Body of pancreas (tissue), 4 donors: ENCODE data around the gene PAQR8. TPM values are rescaled to one million over a fixed set of nuclear protein-coding genes. Genes with fewer than 3 reads are reported as not detected.

ENCODE experiments used
- ATAC-seq: fragments of 150-250 bp; one replicate; pipeline ENCODE4 v1.9.1; 2016
- DNase-seq, 4 donors: peaks; one replicate each; pipeline ENCODE4 v3.0.0-alpha.2; 2019
- H3K27ac ChIP-seq, 4 donors: fragments of 200-600 bp; sonication (generic); 1 replicate in 3 of 4; 2 replicates in 1 of 4; pipeline versions ENCODE4 v1.5.1 to v1.6.1; 2016 to 2019; ENCODE audit warnings: mild to moderate bottlenecking in 1 of 4, mixed read lengths in 1 of 4, moderate library complexity in 1 of 4
- H3K27me3 ChIP-seq, 2 donors: fragments of 200-600 bp; sonication (generic); one replicate each; pipeline ENCODE4 v1.6.0; 2016; ENCODE audit warnings: mild to moderate bottlenecking in 1 of 2
- H3K36me3 ChIP-seq, 2 donors: fragments of 200-600 bp; sonication (generic); replicated peaks in 1 of 2; 2 replicates each; pipeline ENCODE4 v1.5.1; 2016; ENCODE audit warnings: low read depth in 2 of 2; ENCODE audit not compliant: insufficient read depth in 1 of 2
- H3K4me1 ChIP-seq: fragments of 200-600 bp; sonication (generic); one replicate; pipeline ENCODE4 v1.6.0; 2016
- H3K4me3 ChIP-seq, 2 donors: fragments of 200-600 bp; sonication (generic); 1 replicate in 1 of 2; 2 replicates in 1 of 2; pipeline ENCODE4 v1.5.1; 2016 to 2019
- H3K9me3 ChIP-seq, 3 donors: fragments of 200-600 bp; sonication (generic); 1 replicate in 2 of 3; 2 replicates in 1 of 3; pipeline ENCODE4 v1.5.1; 2016
- POLR2A ChIP-seq, 3 donors: fragments of 450-650 bp; IDR thresholded peaks; one replicate each; pipeline ENCODE4 v1.6.1; 2016; ENCODE audit warnings: antibody characterized with exemption in 3 of 3, mild to moderate bottlenecking in 2 of 3
- WGBS, 2 donors: methylation state at CpG; one replicate each; pipeline ENCODE4 v1.1.5; 2017; 5-methylcytosine and 5-hydroxymethylcytosine counted together
- intact Hi-C: fragments of 100-400 bp; cut with DNase I; formaldehyde crosslinking; loops from one replicate; pipeline ENCODE4 v1.15.1; 2023
- total RNA-seq, 2 donors: library from RNA; depleted of rRNA; stranded (reverse); fragments of >200 nt; gene quantifications; one replicate each; pipeline ENCODE4 v1.1.0, GENCODE V29; 2016
- TF ChIP-seq, protein P1 (sequence below), 7 experiments: fragments of 450-650 bp in 4 of 7; fragments of 200-600 bp in 3 of 7; sonication (generic) in 3 of 7; IDR thresholded peaks; one replicate each; pipeline ENCODE4 v1.5.1; 2016 to 2019; ENCODE audit warnings: antibody characterized with exemption in 7 of 7

The PAQR8 gene
- total RNA-seq, 2 donors from 2014 or later = 4.0 to 4.9 TPM

DNA sequence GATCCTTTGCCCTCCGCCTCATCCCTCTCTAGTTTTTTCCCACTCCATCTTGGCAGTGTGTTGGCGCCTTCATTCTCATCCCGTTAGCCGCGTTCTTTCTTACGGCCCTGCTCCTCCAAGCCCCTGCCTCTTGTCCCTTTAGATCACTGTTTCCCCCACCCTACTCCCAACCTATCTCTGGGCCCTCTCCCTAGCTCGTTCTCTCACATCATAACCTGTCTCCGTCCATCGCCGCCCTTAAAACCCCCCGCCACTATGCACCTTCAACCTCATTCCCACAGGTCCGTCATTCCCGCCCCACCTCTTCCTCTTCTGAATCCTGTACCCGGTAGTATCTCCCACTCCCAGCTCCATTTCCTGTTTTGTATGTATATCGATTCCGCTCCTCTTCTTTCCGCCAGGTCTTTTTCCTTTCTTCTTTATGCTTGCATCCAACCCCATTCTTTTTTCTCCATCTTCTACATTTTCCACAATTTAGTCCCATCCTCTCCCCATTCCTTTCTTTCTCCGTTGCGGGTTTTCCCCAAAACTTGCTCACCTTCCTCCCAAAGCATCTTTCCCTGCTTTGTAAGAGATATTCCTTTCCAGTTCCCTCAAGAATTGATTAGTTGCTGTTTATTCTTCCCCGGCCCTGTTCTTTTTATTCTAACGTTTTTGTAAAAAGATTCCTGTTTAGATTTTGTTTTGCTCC lies 58.9 kb downstream of the PAQR8 start:
- intact Hi-C loops = no loop called here
- WGBS, 2 donors = 5% methylated on average over 21 of the region's 21 CpGs
- DNase-seq = peak in 3 of 4 donors; percentile 18 to 23 (median 18)
- Histone ChIP-seq H3K9me3 (no peaks in the 10 kb centered on the region), H3K4me1 (peaks cover 15% of the 10 kb centered on the region), H3K27ac (peak overlapping the region in 3 of 4 donors; percentile 19 to 80 (median 80)), H3K4me3 (peak overlapping the region; percentile 18 to 45), H3K36me3 (no peaks in the 10 kb centered on the region), H3K27me3 (no peaks in the 10 kb centered on the region)
- peak; percentile 1 for ATAC-seq
- TF ChIP-seq, protein P1, sequence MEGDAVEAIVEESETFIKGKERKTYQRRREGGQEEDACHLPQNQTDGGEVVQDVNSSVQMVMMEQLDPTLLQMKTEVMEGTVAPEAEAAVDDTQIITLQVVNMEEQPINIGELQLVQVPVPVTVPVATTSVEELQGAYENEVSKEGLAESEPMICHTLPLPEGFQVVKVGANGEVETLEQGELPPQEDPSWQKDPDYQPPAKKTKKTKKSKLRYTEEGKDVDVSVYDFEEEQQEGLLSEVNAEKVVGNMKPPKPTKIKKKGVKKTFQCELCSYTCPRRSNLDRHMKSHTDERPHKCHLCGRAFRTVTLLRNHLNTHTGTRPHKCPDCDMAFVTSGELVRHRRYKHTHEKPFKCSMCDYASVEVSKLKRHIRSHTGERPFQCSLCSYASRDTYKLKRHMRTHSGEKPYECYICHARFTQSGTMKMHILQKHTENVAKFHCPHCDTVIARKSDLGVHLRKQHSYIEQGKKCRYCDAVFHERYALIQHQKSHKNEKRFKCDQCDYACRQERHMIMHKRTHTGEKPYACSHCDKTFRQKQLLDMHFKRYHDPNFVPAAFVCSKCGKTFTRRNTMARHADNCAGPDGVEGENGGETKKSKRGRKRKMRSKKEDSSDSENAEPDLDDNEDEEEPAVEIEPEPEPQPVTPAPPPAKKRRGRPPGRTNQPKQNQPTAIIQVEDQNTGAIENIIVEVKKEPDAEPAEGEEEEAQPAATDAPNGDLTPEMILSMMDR (IDR thresholded peaks at IDR 0.05) = peak in 2 of 7 experiments; percentile 2 to 4
- TF ChIP-seq POLR2A (IDR thresholded peaks at IDR 0.05) = no peak

DNA sequence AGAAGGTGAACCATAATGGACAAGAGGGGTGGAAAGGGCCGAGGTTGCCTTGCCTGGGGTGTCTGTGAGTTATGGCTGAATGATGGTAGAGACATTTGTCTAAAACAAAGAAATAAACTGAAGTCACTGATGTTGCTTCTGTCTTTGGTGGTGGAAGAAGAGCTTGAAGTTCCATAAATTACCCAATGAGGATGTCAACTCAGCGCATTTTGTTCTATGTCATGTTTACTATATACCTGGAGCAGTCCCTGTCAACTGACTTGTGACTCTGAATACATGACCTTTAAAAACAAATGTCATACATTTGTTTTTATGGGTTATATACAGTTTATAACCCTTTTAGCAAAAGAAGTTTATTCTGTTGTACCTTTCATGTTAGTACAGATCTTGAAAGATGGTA lies 60.2 kb downstream of the PAQR8 start:
- 90 to 93% methylated on average over 2 of the region's 2 CpGs for WGBS, 2 donors
- ATAC-seq (no peak), DNase-seq (no peak)
- intact Hi-C loops = no loop called here
- H3K4me1 ChIP-seq = peaks cover 25% of the 10 kb centered on the region
- TF ChIP-seq POLR2A (IDR thresholded peaks at IDR 0.05) = no peak
- TF ChIP-seq, protein P1 (IDR thresholded peaks at IDR 0.05) = no peak
- H3K27me3 ChIP-seq = no peaks in the 10 kb centered on the region
- H3K27ac ChIP-seq = no peak overlapping the region
- no peaks in the 10 kb centered on the region for H3K9me3 ChIP-seq
- H3K36me3 ChIP-seq = no peaks in the 10 kb centered on the region
- no peak overlapping the region for H3K4me3 ChIP-seq

DNA sequence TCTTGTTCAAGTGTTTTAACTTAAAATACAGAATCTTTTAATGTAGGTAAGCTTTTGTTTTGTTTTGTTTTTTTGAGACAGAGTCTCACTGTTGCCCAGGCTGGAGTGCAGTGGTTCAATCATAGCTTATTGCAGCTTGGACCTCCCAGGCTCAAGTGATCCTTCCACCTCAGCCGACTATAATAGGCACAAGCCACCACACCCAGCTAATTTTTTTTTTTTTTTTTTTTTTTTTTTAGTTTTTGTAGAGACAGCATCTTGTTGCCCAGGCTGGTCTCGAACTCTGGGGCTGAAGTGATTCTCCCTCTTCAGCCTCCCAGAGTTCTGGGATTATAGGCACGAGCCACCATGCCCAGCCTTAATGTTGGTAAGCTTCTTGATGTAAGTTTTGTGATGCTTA lies 61.5 kb downstream of the PAQR8 start:
- H3K4me3 ChIP-seq = no peak overlapping the region
- intact Hi-C loops = no loop called here
- DNase-seq (no peak), ATAC-seq (no peak)
- H3K4me1 ChIP-seq = peaks cover 25% of the 10 kb centered on the region
- WGBS, 2 donors = 71 to 74% methylated on average over 2 to 3 of the region's 3 CpGs
- H3K9me3 ChIP-seq = no peaks in the 10 kb centered on the region
- no peaks in the 10 kb centered on the region for H3K27me3 ChIP-seq
- TF ChIP-seq POLR2A (IDR thresholded peaks at IDR 0.05) = no peak
- TF ChIP-seq, protein P1 (IDR thresholded peaks at IDR 0.05) = no peak
- no peaks in the 10 kb centered on the region for H3K36me3 ChIP-seq
- no peak overlapping the region for H3K27ac ChIP-seq

DNA sequence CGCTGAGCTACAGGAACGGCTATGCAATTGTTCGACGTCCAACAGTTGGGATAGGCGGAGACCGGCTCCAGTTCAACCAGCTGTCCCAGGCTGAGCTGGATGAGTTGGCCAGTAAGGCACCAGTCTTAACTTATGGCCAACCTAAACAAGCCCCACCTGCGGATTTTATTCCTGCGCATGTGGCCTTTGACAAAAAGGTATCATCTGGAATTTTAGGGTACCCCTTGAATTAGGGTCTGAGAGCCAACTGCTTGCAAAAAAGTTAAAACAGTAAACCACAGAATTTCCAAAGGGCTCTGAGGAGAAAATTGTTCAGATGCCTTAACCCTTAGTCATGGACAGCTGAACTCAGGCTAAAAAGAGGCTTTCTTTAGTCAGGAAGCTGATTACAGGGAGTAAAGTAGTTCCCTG lies 62.0 kb downstream of the PAQR8 start:
- intact Hi-C loops = no loop called here
- TF ChIP-seq, protein P1 (IDR thresholded peaks at IDR 0.05) = no peak
- TF ChIP-seq POLR2A (IDR thresholded peaks at IDR 0.05) = no peak
- peaks cover 25% of the 10 kb centered on the region for H3K4me1 ChIP-seq
- WGBS, 2 donors = 85 to 91% methylated on average over 8 of the region's 8 CpGs
- no peaks in the 10 kb centered on the region for H3K36me3 ChIP-seq
- DNase-seq (no peak), ATAC-seq (no peak)
- no peaks in the 10 kb centered on the region for H3K27me3 ChIP-seq
- no peak overlapping the region for H3K4me3 ChIP-seq
- H3K27ac ChIP-seq = no peak overlapping the region
- H3K9me3 ChIP-seq = no peaks in the 10 kb centered on the region

DNA sequence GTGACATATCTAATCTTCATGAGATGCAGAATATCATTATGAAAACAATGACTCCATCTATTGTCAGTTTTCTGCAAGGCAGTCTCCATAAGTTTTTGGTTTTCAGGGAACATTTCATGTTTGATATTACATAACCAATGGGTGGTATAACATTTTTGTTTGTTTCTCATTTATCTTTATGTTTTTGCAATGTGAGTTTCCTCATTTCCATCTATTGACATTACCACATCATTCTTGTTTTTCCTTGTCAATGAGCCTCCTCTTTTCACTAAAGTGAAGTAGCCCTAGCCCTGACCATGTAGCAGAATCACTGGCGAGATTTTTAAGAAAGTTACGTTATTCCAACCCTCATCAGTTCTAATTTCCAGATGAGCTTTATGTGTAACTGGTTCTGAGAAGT lies 62.6 kb downstream of the PAQR8 start:
- H3K9me3 ChIP-seq = no peaks in the 10 kb centered on the region
- 80 to 81% methylated on average over 2 of the region's 2 CpGs for WGBS, 2 donors
- no peak for DNase-seq
- ATAC-seq = no peak
- H3K27ac ChIP-seq = no peak overlapping the region
- no peak overlapping the region for H3K4me3 ChIP-seq
- intact Hi-C loops = no loop called here
- TF ChIP-seq, protein P1 (IDR thresholded peaks at IDR 0.05) = no peak
- TF ChIP-seq POLR2A (IDR thresholded peaks at IDR 0.05) = no peak
- H3K27me3 ChIP-seq = no peaks in the 10 kb centered on the region
- H3K4me1 ChIP-seq = peaks cover 20% of the 10 kb centered on the region
- H3K36me3 ChIP-seq = no peaks in the 10 kb centered on the region
